NCI-H2107 (cell line): ENCODE measurements around the gene COL6A5.
"Not testable (repeated sequence)": the region's sequence is repeated elsewhere in the genome, so short reads cannot be mapped to it uniquely, and the experiment has no call there.

ENCODE experiments used
- DNase-seq: peaks from one replicate; lab custom pipeline; 2025; lab: John Stamatoyannopoulos, UW

COL6A5 gene

GRCh38 chr3:130442284-130442683 lies 96.8 kb downstream of the COL6A5 start:
- no peak for DNase-seq

- not testable (repeated sequence) for DNase-seq
Observed at GRCh38 chr3:130446840-130447239, 101.4 kb downstream of the COL6A5 start.

GRCh38 chr3:130448155-130448554 lies 102.7 kb downstream of the COL6A5 start:
- not testable (repeated sequence) for DNase-seq

GRCh38 chr3:130456540-130456939 lies 111.1 kb downstream of the COL6A5 start:
- DNase-seq: no peak

- DNase-seq: no peak
Observed at GRCh38 chr3:130457671-130458070, 112.2 kb downstream of the COL6A5 start.

- DNase-seq: no peak
Observed at GRCh38 chr3:130459944-130460343, 114.5 kb downstream of the COL6A5 start.

- DNase-seq: no peak
Observed at GRCh38 chr3:130462089-130462488, 116.6 kb downstream of the COL6A5 start.

- no peak for DNase-seq
Observed at GRCh38 chr3:130463221-130463620, 117.7 kb downstream of the COL6A5 start.

GRCh38 chr3:130465521-130465920 lies 120.0 kb downstream of the COL6A5 start:
- DNase-seq: no peak

- DNase-seq: no peak
Observed at GRCh38 chr3:130468311-130468710, 122.8 kb downstream of the COL6A5 start.

GRCh38 chr3:130470126-130470525 lies 124.7 kb downstream of the COL6A5 start:
- DNase-seq: no peak

GRCh38 chr3:130473416-130473815 lies 127.9 kb downstream of the COL6A5 start:
- DNase-seq: no peak

GRCh38 chr3:130480736-130481135 lies 135.3 kb downstream of the COL6A5 start:
- DNase-seq: peak; percentile 20

- DNase-seq: no peak
Observed at GRCh38 chr3:130488288-130488687, 142.8 kb downstream of the COL6A5 start.

GRCh38 chr3:130488769-130489450 lies 143.4 kb downstream of the COL6A5 start:
- no peak for DNase-seq

- DNase-seq: no peak
Observed at GRCh38 chr3:130490241-130490640, 144.8 kb downstream of the COL6A5 start.

GRCh38 chr3:130491431-130491830 lies 146.0 kb downstream of the COL6A5 start:
- no peak for DNase-seq

- no peak for DNase-seq
Observed at GRCh38 chr3:130504701-130505100, 159.2 kb downstream of the COL6A5 start.

- no peak for DNase-seq
Observed at GRCh38 chr3:130506031-130506430, 160.6 kb downstream of the COL6A5 start.

- DNase-seq: no peak
Observed at GRCh38 chr3:130507746-130508145, 162.3 kb downstream of the COL6A5 start.

GRCh38 chr3:130509008-130509407 lies 163.5 kb downstream of the COL6A5 start:
- no peak for DNase-seq

- DNase-seq: no peak
Observed at GRCh38 chr3:130514681-130515080, 169.2 kb downstream of the COL6A5 start.

- no peak for DNase-seq
Observed at GRCh38 chr3:130515755-130516154, 170.3 kb downstream of the COL6A5 start.
